WTC11 (cell line): Measurements from ENCODE around the gene PSEN2. TPM values are rescaled to one million over a fixed set of nuclear protein-coding genes. Genes with fewer than 3 reads are reported as not detected.
"Not testable (repeated sequence)": the region's sequence is repeated elsewhere in the genome, so short reads cannot be mapped to it uniquely, and the experiment has no call there.

Experiments
- ATAC-seq: fragments of 200-7000 bp; cut with Tn5 transposase; 2 replicates; pipeline ENCODE4 v1.10.0; 2021; ENCODE audit warnings: mild to moderate bottlenecking, moderate library complexity
- CTCF ChIA-PET: fragments of 300-600 bp; sonication (Branson Sonifier 250); formaldehyde crosslinking; loops from one replicate; lab custom pipeline; 2021; ENCODE audit warnings: antibody characterized with exemption; lab: Charles Lee
- POLR2A ChIA-PET: fragments of 350-600 bp; sonication (Branson Sonifier 250); formaldehyde crosslinking; loops from one replicate; lab custom pipeline; 2021; ENCODE audit warnings: antibody characterized with exemption; lab: Charles Lee
- DNase-seq: peaks from one replicate; pipeline ENCODE4 v3.0.0; 2021; ENCODE audit warnings: low spot score
- H3K27ac Mint-ChIP-seq: 2 replicates; pipeline ENCODE4 v1.8.0; 2021; ENCODE audit warnings: mixed read lengths
- H3K27me3 Mint-ChIP-seq: 2 replicates; pipeline ENCODE4 v1.8.0; 2021; ENCODE audit warnings: low read depth, mild to moderate bottlenecking, moderate library complexity, mixed read lengths
- H3K36me3 Mint-ChIP-seq: 2 replicates; pipeline ENCODE4 v1.8.0; 2021; ENCODE audit warnings: mixed read lengths
- H3K4me1 Mint-ChIP-seq: 2 replicates; pipeline ENCODE4 v1.8.0; 2022; ENCODE audit warnings: mixed read lengths
- H3K4me3 Mint-ChIP-seq: 2 replicates; pipeline ENCODE4 v1.8.0; 2021; ENCODE audit warnings: mild to moderate bottlenecking, moderate library complexity, mixed read lengths
- H3K9me3 Mint-ChIP-seq: 2 replicates; pipeline ENCODE4 v1.8.0; 2021; ENCODE audit warnings: mixed read lengths
- CREM ChIP-seq: sonication (generic); formaldehyde crosslinking; IDR thresholded peaks from 2 replicates; pipeline ENCODE4 v1.8.1; 2022; ENCODE audit warnings: mild to moderate bottlenecking, missing genetic modification reagents, moderate library complexity
- EMX1 ChIP-seq: fragments of 250-450 bp; sonication (Bioruptor Pico); IDR thresholded peaks from 2 replicates; pipeline ENCODE4 v1.8.0; 2021; ENCODE audit warnings: mild to moderate bottlenecking
- FOXK1 ChIP-seq: sonication (generic); formaldehyde crosslinking; IDR thresholded peaks from 2 replicates; pipeline ENCODE4 v1.8.0; 2022; ENCODE audit warnings: mild to moderate bottlenecking, moderate library complexity, missing genetic modification reagents
- GRHL2 ChIP-seq: fragments of 250-450 bp; sonication (Bioruptor Pico); IDR thresholded peaks from 2 replicates; pipeline ENCODE4 v1.8.0; 2022; ENCODE audit warnings: mild to moderate bottlenecking, moderate library complexity; ENCODE audit not compliant: insufficient replicate concordance, severe bottlenecking
- NFE2L1 ChIP-seq: sonication (generic); formaldehyde crosslinking; IDR thresholded peaks from 2 replicates; pipeline ENCODE4 v1.8.1; 2023; ENCODE audit warnings: missing genetic modification reagents
- NR2C2 ChIP-seq: sonication (generic); formaldehyde crosslinking; IDR thresholded peaks from 2 replicates; pipeline ENCODE4 v1.8.0; 2022; ENCODE audit warnings: mild to moderate bottlenecking, missing genetic modification reagents
- PREB ChIP-seq: sonication (generic); formaldehyde crosslinking; IDR thresholded peaks from 2 replicates; pipeline ENCODE4 v1.8.1; 2022; ENCODE audit warnings: mild to moderate bottlenecking, missing genetic modification reagents, moderate library complexity, borderline replicate concordance
- RELA ChIP-seq: sonication (generic); formaldehyde crosslinking; IDR thresholded peaks from 2 replicates; pipeline ENCODE4 v1.8.1; 2022; ENCODE audit warnings: missing genetic modification reagents, mild to moderate bottlenecking, borderline replicate concordance
- SOX15 ChIP-seq: fragments of 250-450 bp; sonication (Bioruptor Pico); IDR thresholded peaks from 2 replicates; pipeline ENCODE4 v1.9.0; 2021; ENCODE audit warnings: mild to moderate bottlenecking
- TP53 ChIP-seq: sonication (generic); formaldehyde crosslinking; IDR thresholded peaks from 2 replicates; pipeline ENCODE4 v1.8.1; 2023; ENCODE audit warnings: mild to moderate bottlenecking, missing genetic modification reagents
- ZBTB21 ChIP-seq: sonication (generic); formaldehyde crosslinking; IDR thresholded peaks from 2 replicates; pipeline ENCODE4 v1.8.1; 2023; ENCODE audit warnings: mild to moderate bottlenecking, missing genetic modification reagents, borderline replicate concordance
- ZNF416 ChIP-seq: fragments of 250-450 bp; sonication (Bioruptor Pico); IDR thresholded peaks from 2 replicates; pipeline ENCODE4 v1.9.0; 2021; ENCODE audit warnings: mild to moderate bottlenecking, inconsistent platforms
- total RNA-seq: library from RNA; stranded (reverse); gene quantifications from 3 replicates; pipeline ENCODE4 v1.2.3, GENCODE V29; 2021
- TF ChIP-seq, protein P1 (sequence below): sonication (generic); formaldehyde crosslinking; IDR thresholded peaks from 2 replicates; pipeline ENCODE4 v1.8.0; 2022; ENCODE audit warnings: missing genetic modification reagents
- TF ChIP-seq, protein P2 (sequence below): fragments of 250-450 bp; sonication (Bioruptor Pico); IDR thresholded peaks from 2 replicates; pipeline ENCODE4 v1.9.0; 2021; ENCODE audit warnings: mild to moderate bottlenecking, borderline replicate concordance

Gene PSEN2
- total RNA-seq, 1 experiment from 2014 or later: 18.4 TPM

DNA sequence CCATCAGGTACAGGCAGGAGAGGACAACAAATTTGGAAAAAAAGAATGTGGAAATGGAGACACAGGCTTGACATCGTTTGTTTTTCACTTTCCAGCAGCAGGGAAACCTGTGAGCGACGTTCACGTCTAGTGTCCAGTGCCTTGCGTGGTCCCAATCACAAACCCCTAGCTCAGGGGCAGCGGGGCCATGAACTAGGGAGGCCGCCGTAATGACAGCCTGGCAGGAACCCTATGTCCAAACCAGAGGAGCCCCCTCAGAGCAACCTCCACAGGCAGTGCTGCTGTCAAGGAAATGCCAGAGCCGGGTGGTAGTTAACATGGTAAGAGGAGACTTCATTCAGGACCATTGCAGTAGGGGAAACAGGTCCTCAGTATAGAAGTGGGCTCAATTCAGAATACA, 37.8 kb upstream of the PSEN2 start:
- ChIA-PET CTCF (no interaction called here), POLR2A (no interaction called here)
- H3K9me3 Mint-ChIP-seq: peaks cover 28% of the 10 kb centered on the region
- H3K4me1 Mint-ChIP-seq: peaks cover 4% of the 10 kb centered on the region
- DNase-seq: no peak
- TF ChIP-seq NR2C2 (CRISPR knock-in tag): no peak
- no peak for TF ChIP-seq SOX15 (CRISPR knock-in tag)
- no peak for TF ChIP-seq GRHL2 (CRISPR knock-in tag)
- TF ChIP-seq NFE2L1 (CRISPR knock-in tag): no peak
- TF ChIP-seq RELA (CRISPR knock-in tag): no peak
- peaks cover 2% of the 10 kb centered on the region; the same call in 1 of the 2 replicates for H3K27me3 Mint-ChIP-seq
- H3K4me3 Mint-ChIP-seq: no peak overlapping the region
- H3K36me3 Mint-ChIP-seq: peaks cover 18% of the 10 kb centered on the region
- no peak overlapping the region for H3K27ac Mint-ChIP-seq
- ATAC-seq: no peak

GRCh38 chr1:226834179-226834578, 36.2 kb upstream of the PSEN2 start:
- Mint-ChIP-seq H3K9me3 (peaks cover 28% of the 10 kb centered on the region), H3K36me3 (peaks cover 18% of the 10 kb centered on the region)
- H3K4me3 Mint-ChIP-seq, POLR2A ChIA-PET, H3K27ac Mint-ChIP-seq, CTCF ChIA-PET, DNase-seq, H3K4me1 Mint-ChIP-seq, ATAC-seq, H3K27me3 Mint-ChIP-seq: not testable (repeated sequence)

DNA sequence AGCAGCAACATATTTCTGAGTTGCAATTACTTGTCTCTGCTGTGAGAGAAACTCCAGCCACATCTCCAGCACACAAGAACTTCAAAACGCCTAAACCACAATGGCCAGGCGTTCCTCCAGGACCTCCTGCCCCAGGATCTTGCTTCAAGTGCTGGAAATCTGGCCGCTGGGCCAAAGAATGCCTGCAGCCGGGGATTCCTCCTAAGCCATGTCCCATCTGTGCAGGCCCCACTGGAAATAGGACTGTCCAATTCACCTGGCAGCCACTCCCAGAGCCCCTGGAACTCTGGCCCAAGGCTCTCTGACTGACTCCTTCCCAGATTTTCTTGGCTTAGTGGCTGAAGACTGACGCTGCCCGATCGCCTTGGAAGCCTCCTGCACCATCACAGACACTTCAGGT, 35.0 kb upstream of the PSEN2 start:
- H3K9me3 Mint-ChIP-seq: peaks cover 28% of the 10 kb centered on the region
- H3K27ac Mint-ChIP-seq, CTCF ChIA-PET, DNase-seq, ATAC-seq, POLR2A ChIA-PET, H3K4me3 Mint-ChIP-seq, H3K4me1 Mint-ChIP-seq, H3K27me3 Mint-ChIP-seq: not testable (repeated sequence)
- H3K36me3 Mint-ChIP-seq: peaks cover 18% of the 10 kb centered on the region

- Mint-ChIP-seq H3K36me3 (peaks cover 18% of the 10 kb centered on the region), H3K9me3 (peaks cover 24% of the 10 kb centered on the region)
- ATAC-seq, H3K27me3 Mint-ChIP-seq, H3K4me1 Mint-ChIP-seq, H3K4me3 Mint-ChIP-seq, POLR2A ChIA-PET, H3K27ac Mint-ChIP-seq, DNase-seq, CTCF ChIA-PET: not testable (repeated sequence)
Measured at GRCh38 chr1:226837966-226838365, 32.5 kb upstream of the PSEN2 start.

DNA sequence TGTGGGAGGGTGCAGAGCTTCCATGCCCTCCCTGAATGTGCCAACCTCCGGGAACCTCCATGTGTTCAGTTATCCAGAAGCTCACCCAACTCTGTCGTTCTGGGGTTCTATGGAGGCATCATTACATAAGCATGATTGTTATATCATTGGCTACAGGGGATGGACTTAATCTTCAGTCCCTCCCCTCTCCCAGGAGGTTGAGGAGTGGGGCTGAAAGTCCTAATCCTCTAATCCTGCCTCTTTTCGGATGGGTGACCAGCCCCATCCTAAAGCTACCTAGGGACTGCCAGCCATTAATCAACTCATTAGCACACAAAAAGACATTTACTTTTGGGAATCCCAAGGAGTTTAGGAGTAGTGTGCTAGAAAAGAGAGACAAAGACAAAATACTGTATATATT, 32.0 kb upstream of the PSEN2 start:
- CTCF ChIA-PET: no interaction called here
- ATAC-seq: no peak

More for the DNA sequence above, 32.0 kb upstream of the PSEN2 start:
- Mint-ChIP-seq H3K4me3 (no peak overlapping the region), H3K36me3 (peaks cover 16% of the 10 kb centered on the region), H3K9me3 (peaks cover 19% of the 10 kb centered on the region), H3K4me1 (no peaks in the 10 kb centered on the region; the same call in 1 of the 2 replicates), H3K27me3 (peaks cover 2% of the 10 kb centered on the region; the same call in 1 of the 2 replicates), H3K27ac (no peak overlapping the region)
- TF ChIP-seq, protein P1, sequence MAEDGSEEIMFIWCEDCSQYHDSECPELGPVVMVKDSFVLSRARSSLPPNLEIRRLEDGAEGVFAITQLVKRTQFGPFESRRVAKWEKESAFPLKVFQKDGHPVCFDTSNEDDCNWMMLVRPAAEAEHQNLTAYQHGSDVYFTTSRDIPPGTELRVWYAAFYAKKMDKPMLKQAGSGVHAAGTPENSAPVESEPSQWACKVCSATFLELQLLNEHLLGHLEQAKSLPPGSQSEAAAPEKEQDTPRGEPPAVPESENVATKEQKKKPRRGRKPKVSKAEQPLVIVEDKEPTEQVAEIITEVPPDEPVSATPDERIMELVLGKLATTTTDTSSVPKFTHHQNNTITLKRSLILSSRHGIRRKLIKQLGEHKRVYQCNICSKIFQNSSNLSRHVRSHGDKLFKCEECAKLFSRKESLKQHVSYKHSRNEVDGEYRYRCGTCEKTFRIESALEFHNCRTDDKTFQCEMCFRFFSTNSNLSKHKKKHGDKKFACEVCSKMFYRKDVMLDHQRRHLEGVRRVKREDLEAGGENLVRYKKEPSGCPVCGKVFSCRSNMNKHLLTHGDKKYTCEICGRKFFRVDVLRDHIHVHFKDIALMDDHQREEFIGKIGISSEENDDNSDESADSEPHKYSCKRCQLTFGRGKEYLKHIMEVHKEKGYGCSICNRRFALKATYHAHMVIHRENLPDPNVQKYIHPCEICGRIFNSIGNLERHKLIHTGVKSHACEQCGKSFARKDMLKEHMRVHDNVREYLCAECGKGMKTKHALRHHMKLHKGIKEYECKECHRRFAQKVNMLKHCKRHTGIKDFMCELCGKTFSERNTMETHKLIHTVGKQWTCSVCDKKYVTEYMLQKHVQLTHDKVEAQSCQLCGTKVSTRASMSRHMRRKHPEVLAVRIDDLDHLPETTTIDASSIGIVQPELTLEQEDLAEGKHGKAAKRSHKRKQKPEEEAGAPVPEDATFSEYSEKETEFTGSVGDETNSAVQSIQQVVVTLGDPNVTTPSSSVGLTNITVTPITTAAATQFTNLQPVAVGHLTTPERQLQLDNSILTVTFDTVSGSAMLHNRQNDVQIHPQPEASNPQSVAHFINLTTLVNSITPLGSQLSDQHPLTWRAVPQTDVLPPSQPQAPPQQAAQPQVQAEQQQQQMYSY (CRISPR knock-in tag): no peak
- TF ChIP-seq EMX1 (CRISPR knock-in tag) (no peak), TP53 (CRISPR knock-in tag) (no peak), ZBTB21 (CRISPR knock-in tag) (no peak), FOXK1 (no peak), CREM (CRISPR knock-in tag) (no peak), PREB (CRISPR knock-in tag) (no peak), ZNF416 (CRISPR knock-in tag) (no peak)
- TF ChIP-seq, protein P2, sequence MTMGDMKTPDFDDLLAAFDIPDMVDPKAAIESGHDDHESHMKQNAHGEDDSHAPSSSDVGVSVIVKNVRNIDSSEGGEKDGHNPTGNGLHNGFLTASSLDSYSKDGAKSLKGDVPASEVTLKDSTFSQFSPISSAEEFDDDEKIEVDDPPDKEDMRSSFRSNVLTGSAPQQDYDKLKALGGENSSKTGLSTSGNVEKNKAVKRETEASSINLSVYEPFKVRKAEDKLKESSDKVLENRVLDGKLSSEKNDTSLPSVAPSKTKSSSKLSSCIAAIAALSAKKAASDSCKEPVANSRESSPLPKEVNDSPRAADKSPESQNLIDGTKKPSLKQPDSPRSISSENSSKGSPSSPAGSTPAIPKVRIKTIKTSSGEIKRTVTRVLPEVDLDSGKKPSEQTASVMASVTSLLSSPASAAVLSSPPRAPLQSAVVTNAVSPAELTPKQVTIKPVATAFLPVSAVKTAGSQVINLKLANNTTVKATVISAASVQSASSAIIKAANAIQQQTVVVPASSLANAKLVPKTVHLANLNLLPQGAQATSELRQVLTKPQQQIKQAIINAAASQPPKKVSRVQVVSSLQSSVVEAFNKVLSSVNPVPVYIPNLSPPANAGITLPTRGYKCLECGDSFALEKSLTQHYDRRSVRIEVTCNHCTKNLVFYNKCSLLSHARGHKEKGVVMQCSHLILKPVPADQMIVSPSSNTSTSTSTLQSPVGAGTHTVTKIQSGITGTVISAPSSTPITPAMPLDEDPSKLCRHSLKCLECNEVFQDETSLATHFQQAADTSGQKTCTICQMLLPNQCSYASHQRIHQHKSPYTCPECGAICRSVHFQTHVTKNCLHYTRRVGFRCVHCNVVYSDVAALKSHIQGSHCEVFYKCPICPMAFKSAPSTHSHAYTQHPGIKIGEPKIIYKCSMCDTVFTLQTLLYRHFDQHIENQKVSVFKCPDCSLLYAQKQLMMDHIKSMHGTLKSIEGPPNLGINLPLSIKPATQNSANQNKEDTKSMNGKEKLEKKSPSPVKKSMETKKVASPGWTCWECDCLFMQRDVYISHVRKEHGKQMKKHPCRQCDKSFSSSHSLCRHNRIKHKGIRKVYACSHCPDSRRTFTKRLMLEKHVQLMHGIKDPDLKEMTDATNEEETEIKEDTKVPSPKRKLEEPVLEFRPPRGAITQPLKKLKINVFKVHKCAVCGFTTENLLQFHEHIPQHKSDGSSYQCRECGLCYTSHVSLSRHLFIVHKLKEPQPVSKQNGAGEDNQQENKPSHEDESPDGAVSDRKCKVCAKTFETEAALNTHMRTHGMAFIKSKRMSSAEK: no peak
- DNase-seq: no peak
- POLR2A ChIA-PET: no interaction called here
